Endothelial cell of umbilical vein (primary cell): Measurements from ENCODE around the gene LSMEM2.

Experiments used
- CTCF ChIP-seq, 2 donors: IDR thresholded peaks; 1 replicate in 1 of 2; 2 replicates in 1 of 2; pipeline ENCODE4 v1.5.1; 2011; ENCODE audit warnings: low read length in 2 of 2, mild to moderate bottlenecking in 2 of 2, moderate library complexity in 2 of 2, control low read depth in 1 of 2, inconsistent platforms in 1 of 2, low read depth in 1 of 2; ENCODE audit not compliant: insufficient read depth in 1 of 2; ENCODE audit errors: extremely low read depth in 1 of 2
- EZH2 ChIP-seq: IDR thresholded peaks from 2 replicates; pipeline ENCODE4 v1.6.1; 2012; ENCODE audit warnings: borderline replicate concordance, low read depth, mild to moderate bottlenecking, moderate library complexity, low read length, inconsistent platforms; ENCODE audit not compliant: severe bottlenecking
- JUN ChIP-seq: IDR thresholded peaks from 2 replicates; pipeline ENCODE4 v1.6.1; 2011; ENCODE audit warnings: borderline replicate concordance, low read depth; ENCODE audit not compliant: insufficient read length, insufficient read depth
- POLR2A ChIP-seq: IDR thresholded peaks from 2 replicates; pipeline ENCODE4 v1.6.1; 2012; ENCODE audit warnings: low read depth, mild to moderate bottlenecking, control low read depth, low read length
- POLR2AphosphoS5 ChIP-seq: IDR thresholded peaks from 2 replicates; pipeline ENCODE4 v1.6.1; 2012; ENCODE audit warnings: low read depth, mild to moderate bottlenecking, control low read depth, low read length, moderate library complexity; ENCODE audit not compliant: insufficient read depth

- TF ChIP-seq POLR2A, result peak; percentile 88
- peak; percentile 97 to 99 for TF ChIP-seq CTCF (IDR thresholded peaks at IDR 0.05; ENCODE audit: extremely low read depth in 1 of 2, insufficient read depth in 1 of 2, low read depth in 1 of 2, low read length in 2 of 2)
- no peak for TF ChIP-seq EZH2
- TF ChIP-seq POLR2AphosphoS5, result peak; percentile 99
- no peak for TF ChIP-seq JUN
Measured at GRCh38 chr3:50260027-50260941, 18.6 kb upstream of the LSMEM2 start.
